HT1080 (cell line): ENCODE results near the gene PDLIM4. TPM values are rescaled to one million over a fixed set of nuclear protein-coding genes. Genes with fewer than 3 reads are reported as not detected.
A peak's percentile ranks its signal among the peaks of the same experiment; 100 is the strongest.

Experiments
- DNase-seq: peaks from one replicate; pipeline ENCODE4 v3.0.0-alpha.2; 2015; ENCODE audit warnings: low read depth
- total RNA-seq: library from RNA; depleted of rRNA; stranded (reverse); fragments of >200 nt; shearing (Covaris generic); gene quantifications from 2 replicates; pipeline ENCODE4 v1.2.3, GENCODE V29; 2014

PDLIM4 gene
- total RNA-seq, 1 experiment from 2014 or later = not detected

DNA sequence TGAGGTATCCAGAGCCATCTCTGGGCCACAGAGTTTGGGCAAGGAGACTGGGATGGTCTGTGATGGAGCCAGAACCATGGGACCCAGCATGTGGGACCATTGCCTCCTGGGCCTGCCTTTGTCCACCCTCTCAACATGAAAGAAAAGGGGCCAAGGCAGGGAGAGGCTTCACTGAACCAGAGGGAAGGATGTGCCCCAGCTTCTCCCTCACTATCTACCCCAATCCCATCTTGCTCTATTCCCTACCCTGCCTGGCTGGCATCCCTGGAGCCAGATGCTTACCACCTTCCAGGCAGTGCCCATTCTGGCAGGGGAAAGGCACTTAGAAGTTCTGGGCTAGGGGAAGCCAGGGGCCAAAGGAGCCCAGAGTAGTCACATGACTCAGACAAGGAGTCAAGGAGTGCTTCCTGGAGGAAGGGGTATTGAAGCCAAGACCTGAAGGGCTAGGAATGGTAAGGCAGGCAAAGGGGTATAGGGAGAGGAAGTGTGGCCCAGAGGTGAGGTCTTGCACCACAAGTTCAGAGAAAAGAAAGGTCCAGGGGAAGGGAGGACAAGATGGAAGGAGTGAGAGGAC lies 9.8 kb downstream of the PDLIM4 start:
- DNase-seq = no peak

DNA sequence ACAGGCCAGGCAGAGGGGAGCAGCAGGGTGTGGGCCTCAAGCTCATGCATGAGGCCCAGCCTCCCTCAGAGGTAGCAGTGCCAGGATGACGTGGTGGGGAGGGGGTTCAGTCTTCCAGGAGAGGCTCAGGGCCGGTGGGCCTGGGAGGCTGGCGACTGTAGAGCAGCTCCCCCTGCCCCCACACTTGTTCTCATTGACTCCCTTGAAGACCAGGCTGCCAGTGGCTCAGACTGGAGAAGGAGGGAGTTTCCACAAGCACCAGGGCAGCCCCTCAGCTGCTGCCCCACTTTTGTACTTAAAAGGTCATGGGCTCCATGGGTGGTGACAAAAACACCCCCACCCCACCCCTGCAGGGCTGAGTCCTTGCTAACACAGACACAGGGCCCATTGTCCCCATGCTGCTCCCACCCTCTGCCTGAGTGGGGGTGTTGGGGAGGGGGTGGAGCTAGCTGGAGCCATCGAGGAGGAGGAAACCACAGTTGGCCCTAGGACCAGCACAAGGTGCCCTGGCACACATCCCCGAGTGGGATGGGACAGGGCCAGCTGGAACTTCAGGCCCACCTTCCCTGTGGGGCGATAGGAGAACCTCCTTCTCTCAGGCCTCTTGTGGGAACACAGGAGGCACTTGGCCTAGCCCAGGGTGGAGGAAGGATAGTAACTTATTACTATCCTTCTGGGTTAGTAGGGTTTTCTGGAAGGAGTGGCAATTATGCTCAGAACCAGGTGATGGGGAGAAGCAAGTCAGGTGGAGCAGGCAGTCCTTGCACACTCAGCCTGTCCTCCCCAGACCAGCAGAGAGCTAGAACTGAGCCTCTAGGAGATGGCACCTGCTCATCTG lies 10.7 kb downstream of the PDLIM4 start:
- DNase-seq = no peak

DNA sequence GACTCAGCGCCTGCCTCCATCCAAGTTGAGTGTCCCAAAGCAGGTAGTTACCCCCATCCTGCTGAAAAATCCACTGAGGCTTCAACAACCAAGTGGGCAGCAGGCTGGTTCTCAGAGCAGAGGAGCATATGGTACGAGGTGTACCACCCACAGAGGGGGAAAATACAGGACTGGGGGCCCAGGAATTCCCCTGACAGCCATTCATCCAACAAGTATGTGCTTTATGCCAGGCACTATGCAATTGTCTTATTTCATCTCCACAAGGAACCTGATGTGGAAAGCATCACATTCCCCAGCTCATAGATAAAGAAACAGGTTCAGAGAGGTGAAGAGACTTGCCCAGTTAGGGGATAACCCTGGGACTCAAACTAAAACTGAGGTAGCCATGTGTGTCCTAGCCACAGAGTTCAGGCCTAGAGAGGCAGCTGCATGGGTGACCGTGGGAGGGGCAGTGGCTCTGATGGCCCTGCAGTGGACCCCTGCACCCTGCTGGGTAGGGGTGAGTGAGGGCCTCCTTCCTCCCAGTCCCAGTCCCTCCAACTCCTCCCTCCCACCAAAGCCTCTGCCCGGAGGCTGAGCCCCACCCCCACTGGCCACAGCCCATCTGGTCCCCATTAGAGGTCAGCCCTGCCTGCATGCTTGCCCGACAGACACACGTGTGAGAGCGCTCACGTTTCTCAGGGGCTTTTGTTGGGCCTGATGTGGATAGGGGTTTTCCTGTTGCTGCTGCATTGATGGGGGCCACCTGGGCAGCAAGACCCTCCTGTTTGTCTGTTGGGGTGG lies 11.5 kb downstream of the PDLIM4 start:
- no peak for DNase-seq

DNA sequence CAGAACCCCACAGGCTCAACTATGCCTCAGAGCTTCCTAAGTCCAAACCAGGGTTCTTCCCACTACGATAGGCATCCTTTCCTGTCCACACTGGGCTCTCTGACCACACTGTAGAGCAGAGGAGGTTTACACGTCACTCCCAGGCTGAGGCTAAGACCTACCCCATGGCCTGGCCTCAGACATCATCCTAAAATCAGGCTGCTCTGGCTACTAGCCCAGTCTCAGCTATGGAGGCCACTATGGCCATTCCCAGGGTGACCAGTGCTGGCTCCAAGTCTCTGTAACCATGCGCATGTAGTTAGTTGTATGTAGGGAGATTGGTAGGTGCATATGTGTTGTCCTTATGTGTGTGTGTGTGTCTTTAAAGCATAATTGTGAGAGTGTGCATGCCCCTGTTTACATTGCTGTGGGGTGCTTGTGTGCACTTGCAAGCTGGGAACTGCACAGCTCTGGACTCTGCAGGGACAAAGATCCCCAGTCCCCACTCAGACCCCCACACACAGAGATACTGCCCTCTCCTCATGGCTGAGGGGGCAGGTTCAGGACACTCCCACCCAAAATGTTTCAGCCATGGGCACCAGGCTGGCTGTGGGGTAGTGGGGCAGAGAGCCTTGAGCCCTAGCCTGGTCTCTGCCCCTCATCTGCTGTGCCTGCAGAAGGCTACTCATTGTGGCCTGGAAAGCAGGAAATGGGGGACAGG lies 12.3 kb downstream of the PDLIM4 start:
- DNase-seq = no peak

DNA sequence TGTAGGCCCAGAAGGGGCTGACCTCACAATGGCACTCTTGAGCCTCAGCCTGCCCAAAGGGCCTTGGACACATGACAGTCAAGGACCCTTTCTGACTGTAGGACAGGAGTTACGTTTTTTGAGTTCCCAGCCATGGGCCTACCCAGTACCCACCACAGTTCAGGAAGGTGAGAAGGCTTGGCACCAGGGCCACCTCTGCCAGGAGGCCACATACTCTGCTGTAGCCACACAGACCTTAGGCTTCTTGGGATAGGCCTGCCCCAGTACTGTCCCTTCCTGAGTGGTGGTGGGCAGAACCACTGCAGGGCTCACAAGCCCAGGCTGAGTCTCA lies 12.8 kb downstream of the PDLIM4 start:
- DNase-seq = no peak

DNA sequence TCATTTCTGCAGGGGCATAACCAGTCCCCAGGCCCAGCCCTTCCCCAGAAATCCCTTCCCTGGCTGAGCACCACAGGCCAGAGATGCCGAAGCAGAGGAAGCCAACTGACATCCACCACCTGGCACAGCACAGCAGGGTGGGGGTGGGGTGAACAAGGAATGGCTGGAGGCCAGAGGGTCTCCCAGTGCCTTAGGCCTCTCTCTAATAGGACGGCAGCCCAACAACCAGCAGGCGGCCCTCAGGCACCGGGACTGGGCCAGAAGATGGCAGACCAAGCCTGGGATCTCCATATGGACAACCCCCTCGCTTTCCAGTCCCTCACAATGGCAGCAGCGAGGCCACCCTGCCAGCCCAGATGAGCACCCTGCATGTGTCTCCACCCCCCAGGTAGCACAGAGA lies 13.2 kb downstream of the PDLIM4 start:
- no peak for DNase-seq

DNA sequence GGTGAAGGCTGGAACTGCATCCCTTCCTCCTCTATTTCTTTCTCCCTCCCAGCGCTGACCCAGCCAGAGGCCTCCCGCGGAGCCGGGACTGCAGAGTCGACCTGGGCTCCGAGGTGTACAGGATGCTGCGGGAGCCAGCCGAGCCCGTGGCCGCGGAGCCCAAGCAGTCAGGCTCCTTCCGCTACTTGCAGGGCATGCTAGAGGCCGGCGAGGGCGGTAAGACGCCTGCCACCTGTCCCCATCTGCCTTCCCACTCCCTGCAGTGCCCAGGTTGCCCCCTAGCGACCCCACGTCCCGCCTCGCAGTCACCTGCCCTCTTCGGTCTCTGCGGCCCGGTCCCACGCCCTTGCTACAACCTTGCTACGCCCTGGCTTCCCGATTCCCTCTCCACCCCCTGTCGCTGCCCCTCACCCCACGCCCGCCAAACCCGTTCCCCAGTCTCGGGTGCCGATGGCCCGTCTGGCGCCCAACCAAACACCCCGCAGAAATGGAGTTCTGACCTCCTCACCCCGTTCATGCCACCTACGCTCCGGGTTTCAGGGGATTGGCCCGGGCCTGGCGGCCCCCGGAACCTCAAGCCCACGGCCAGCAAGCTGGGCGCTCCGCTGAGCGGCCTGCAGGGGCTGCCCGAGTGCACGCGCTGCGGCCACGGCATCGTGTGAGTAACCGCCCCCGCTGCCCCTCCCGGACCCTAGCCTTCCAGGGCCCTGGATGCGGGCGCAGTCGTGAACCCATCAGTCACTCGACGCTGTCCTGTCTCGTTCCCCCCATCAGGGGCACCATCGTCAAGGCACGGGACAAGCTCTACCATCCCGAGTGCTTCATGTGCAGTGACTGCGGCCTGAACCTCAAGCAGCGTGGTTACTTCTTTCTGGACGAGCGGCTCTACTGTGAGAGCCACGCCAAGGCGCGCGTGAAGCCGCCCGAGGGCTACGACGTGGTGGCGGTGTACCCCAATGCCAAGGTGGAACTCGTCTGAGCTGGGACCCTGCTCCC lies 14.1 kb downstream of the PDLIM4 start:
- DNase-seq = no peak

DNA sequence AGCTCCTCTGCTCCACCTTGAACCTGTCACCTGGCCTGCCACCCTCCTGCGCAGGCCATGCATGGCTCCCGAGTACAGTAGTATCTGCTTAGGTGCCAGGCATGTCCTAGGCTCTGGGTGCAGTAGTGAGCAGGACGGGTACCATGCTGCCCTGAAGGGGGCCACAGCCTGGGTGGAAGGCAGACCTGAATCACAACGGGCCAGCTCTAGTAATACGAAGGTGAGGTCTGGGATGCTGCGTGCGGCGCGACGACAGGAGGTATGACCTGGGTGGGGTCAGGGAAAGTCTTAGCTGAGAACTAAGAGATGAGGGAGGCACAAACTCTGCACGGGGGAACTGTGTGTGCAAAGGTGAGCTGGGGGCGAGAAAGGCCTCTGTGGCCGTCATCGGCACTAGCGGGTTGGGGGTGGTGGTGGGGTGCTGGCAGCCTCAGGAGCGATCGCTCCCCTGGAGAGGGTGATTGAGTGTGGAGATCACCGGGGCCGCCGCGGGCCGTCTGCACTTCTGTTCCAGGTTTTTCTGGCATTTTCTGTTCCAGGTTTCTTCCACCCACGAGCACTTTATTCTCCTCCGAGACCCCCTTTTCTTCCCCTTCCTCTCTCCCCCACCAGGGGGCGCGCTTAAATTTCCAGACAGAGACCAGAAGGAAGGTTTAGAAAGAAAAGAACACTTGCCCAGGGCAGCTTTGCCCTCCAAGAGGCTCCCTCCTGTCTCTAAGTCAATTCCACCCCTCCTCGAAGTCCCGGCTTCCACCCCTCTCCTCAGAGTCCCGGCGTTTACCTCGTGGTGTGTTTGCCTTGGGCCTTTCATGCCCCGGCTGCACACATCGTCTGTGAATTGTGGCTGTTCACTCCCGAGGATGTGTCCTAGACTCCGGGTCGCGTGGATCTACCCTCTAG lies 15.1 kb downstream of the PDLIM4 start:
- peak; percentile 46 for DNase-seq

DNA sequence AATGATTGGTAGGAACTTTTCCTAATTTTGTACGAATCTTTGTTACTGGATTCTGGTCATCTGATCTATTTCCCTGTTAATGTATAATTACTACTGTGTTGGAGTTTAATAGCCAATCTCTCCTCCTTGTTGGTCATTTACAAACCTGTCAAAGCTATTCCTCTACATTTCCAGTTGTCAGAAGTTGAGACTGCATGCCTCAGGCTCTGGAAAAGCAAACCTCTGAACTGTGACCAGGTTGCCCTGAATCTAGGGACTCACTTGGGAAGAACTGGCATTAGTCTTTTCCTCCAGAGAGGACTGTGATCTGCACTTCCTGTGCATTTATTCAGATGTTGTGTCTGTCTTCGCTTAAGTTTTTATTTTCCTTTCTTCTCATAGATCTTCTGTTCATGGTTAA lies 16.1 kb downstream of the PDLIM4 start:
- DNase-seq = no peak

DNA sequence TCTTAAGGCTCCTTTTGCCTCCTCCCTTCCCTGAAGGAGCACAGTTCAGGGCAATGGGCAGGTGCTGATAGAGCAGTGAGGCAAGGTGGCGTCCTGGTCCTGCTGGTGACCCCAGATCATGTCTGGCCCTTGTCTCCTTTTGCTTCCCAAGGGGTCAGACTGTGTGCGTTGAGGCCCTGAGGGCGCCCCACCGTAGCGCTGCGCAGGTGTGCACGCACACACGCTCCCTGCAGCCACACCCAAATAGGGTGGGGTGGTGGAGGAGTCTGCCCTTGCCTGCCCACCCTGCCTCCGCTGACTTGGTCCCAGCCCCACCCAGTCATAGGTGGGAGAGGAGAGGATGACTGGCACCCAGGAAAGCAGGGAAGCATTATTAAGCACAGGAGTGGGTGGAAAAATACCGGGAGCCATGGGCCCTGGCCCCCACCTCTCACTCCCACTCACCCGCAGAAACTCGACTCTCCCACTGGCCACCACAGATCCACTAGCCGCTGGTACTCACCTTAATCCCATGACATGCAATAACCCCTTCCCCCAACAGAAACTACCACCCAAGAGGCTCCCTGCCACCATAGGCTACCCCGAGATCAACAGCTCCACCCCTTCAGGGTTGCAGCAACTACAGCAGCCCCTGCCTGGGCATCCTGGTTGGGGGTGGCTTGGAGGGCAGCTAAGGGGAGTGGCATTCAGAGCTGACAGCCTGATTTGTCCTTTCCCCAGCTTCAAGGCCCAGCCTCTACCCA lies 16.7 kb downstream of the PDLIM4 start:
- DNase-seq = no peak

DNA sequence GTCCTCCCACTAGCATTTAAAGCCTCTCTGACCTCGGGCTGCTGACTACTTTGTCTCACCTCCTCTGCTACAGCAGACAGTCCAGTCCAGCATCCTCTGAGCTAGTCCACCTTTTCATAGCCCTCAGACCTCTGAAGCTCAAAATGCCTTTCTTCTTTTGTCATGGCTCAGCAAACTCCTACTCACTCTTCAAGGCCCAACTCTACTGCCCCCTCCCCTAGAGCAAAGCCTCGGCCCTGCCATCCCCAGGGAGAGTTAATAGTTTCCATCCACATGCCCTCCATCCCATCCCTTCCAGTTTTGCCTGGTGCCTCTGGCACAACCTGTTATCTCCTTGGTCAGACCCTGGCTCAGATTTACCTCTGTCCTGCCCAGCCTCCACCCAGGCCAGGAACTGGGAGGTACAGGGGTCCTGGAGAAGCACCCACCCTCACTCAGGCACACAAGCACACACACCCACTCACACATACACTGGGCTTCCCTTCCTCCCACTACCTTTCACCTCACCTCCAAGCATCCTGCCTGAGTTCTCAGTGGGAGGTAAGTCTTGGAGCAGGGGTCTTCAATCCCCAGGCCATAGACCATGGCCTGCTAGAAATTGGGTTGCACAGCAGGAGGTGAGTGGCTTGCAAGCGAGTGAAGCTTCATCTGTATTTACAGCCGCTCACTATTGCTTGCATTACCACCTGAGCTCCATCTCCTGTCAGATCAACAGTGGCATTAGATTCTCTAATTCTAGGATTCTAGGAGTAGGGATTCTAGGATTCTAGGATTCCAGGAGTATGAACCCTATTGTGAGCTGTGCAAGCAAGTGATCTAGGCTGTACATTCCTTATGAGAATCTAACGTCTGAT lies 18.1 kb downstream of the PDLIM4 start:
- DNase-seq = no peak

DNA sequence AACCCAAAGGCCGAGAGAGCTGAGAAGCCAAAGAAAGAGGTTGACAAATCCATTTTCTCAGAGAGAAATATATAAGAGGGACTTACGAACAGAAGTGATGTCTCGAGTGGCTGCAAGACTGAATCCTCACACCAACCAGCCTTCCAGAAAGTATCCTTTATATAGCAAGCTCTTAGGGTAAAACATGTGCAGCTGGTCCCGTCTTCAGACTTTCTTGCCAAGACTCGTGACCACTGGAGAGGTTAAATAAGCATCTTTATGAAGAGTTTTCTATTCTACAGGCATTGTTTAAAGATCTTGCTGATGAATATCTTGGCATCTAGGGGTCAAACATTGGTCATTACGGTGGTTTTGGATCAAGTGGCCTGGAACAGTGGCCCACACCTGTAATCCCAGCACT lies 19.8 kb downstream of the PDLIM4 start:
- DNase-seq = no peak

DNA sequence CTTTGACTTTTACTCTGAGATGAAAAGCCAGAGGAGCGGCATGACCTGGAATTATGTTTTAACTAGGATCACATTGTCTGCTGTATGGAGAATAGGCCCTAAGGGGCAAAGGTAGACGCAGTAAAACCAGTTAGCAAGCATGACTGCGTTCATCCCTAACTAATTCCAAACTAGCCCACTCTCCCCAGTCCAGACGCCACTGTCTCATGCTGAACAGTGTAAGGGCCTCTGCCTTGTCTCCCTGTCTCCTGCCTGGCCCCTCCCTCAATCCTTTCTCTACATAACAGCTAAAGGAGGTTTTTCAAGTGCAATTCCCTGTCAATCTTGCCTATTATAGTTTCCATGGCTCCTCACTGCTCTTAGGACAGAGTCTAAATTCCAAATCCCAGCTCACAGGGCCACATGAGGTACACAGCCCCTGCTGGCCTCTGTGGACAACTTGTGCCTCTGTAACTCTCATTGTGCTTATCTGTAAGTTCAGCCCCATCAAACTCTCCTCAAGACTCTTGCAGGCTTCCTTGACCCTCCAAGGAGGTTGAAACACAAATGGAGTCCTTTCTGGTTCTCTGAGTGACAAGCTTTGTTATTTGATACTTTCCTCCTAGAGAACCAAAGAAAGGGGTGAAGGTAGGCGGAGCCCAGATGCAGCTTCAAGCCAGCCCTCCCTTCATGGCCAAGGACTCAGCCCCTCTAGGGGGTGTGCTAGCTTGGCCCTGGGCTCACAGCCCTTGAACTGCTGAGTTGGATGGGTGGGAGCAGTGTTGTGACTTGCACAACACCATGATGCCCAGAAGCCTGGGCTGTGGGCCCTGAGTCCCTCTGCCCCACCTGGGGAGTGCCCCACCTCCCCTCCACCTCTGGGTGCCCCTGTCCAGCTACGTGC lies 20.7 kb downstream of the PDLIM4 start:
- no peak for DNase-seq

DNA sequence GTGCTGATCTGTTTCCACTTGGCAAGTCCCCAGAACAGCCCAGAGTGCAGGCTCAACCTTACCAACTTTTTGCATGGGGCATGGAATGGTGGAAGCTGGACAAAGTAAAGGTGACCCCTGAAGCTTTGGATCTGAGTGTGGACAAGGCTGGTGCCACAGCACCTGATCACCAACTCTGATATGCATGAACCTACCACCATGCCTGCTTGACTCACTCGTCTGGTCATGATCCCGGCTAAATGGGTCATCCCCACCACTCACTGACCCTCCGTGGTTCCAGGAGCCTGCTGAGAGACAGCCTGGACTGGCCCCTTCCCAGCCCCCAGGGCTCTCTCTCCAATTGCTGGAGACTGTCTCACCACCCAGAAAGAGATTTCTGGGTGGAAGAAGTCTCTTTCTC lies 22.3 kb downstream of the PDLIM4 start:
- no peak for DNase-seq

DNA sequence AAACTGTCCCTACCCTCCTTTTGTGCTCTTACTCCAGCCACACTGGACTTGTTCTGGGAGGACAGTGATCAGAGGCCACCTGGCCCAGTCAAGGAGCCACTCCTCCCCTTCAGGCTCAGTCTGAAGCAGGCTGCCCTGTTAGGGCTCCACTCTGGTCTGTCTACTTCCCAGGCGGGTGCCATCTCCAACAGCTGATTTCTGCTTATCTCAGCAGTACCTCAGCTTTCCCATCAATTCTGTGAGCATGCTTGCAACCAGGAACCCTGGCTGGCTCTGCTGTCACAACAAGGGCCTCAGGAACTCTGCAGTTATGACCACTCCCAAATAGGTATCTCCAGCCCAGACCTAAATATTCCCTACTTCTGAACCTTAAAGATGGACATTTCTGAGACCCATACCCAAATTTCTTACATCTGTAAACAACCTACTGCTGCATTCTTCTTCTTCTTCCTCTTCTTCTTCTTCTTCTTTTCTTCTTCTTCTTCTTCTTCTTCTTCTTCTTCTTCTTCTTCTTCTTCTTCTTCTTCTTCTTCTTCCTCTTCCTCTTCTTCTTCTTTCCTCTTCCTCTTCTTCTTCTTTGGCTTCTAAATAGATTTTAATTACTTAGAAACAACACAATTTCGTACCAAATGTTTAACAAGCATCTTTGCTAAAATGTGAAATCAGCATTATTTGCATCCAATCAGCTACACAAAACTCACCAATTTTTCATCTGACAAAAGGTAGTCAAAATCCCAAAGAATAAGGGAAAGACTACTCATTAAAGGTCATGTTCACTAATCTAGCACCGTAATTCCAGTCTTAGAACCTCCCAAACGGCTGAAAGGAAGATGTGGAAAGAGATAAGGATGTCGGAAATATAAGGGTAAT lies 23.1 kb downstream of the PDLIM4 start:
- no peak for DNase-seq
